ENCODE data around the gene NFU1.

Gene NFU1

DNA sequence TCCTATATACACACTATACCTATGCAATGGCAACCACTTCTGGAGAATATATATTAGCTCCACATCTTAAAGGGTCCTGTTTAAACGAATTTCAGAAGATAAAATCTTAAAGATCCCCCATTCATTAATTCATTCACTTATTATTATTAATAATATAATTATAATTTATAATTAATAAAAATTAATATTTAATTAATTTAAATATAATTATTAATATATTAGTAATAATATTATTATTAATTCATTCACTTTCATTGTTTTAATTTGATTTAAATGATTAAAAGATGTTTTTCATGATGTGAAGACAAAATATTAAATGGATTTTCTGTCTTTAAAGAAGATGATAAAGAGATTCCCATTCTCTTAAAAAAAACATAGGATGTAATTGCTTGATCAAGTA lies 21.1 kb downstream of the NFU1 start:
- Histone ChIP-seq H3K4me2 (ENCODE audit: insufficient read depth, low read length) (no peak overlapping the region), H3K4me3 (ENCODE audit: low read depth in 1 of 2, low read length in 2 of 2) (no peak overlapping the region), H3K4me1 (ENCODE audit: insufficient read depth, low read length) (no peaks in the 10 kb centered on the region), H3K9me3 (ENCODE audit: insufficient read depth, low read length, severe bottlenecking) (no peaks in the 10 kb centered on the region), H3K79me2 (ENCODE audit: insufficient read depth, low read length) (no peaks in the 10 kb centered on the region), H3K27me3 (ENCODE audit: insufficient read depth, low read length, poor library complexity) (no peaks in the 10 kb centered on the region), H2AFZ (ENCODE audit: low read depth, low read length) (no peak overlapping the region), H3K27ac (ENCODE audit: low read length) (no peak overlapping the region), H3K36me3 (ENCODE audit: insufficient read depth, low read length) (peaks cover 51% of the 10 kb centered on the region), H4K20me1 (ENCODE audit: insufficient read depth, low read length) (no peaks in the 10 kb centered on the region), H3K9ac (ENCODE audit: low read depth, low read length) (no peak overlapping the region)
- ATAC-seq (ENCODE audit: insufficient read depth, low read depth): no peak
- no peak for DNase-seq
- no peak for TF ChIP-seq EZH2 (IDR thresholded peaks at IDR 0.05; ENCODE audit: borderline replicate concordance, low read depth, low read length, severe bottlenecking)
- TF ChIP-seq, protein P1, sequence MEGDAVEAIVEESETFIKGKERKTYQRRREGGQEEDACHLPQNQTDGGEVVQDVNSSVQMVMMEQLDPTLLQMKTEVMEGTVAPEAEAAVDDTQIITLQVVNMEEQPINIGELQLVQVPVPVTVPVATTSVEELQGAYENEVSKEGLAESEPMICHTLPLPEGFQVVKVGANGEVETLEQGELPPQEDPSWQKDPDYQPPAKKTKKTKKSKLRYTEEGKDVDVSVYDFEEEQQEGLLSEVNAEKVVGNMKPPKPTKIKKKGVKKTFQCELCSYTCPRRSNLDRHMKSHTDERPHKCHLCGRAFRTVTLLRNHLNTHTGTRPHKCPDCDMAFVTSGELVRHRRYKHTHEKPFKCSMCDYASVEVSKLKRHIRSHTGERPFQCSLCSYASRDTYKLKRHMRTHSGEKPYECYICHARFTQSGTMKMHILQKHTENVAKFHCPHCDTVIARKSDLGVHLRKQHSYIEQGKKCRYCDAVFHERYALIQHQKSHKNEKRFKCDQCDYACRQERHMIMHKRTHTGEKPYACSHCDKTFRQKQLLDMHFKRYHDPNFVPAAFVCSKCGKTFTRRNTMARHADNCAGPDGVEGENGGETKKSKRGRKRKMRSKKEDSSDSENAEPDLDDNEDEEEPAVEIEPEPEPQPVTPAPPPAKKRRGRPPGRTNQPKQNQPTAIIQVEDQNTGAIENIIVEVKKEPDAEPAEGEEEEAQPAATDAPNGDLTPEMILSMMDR (IDR thresholded peaks at IDR 0.05; ENCODE audit: borderline replicate concordance, extremely low read depth, low read length, poor library complexity, severe bottlenecking): no peak

DNA sequence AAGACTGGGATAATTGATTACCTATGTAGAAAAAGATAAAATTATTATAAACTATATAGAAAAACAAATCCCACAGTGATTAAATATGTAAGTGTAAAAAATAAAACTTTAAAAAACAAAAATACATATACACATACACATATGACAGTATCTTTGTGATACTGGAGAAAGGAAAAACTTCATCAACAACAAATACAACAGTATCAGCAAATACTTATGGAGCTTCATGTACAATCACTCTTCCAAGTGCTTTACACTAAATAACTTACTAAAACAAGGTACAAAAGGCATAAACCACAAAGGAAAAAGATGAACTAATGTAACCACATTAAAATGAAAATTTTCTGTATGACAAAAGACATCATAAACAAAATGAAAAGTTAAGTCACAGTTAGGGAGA lies 26.1 kb downstream of the NFU1 start:
- Histone ChIP-seq H3K27me3 (ENCODE audit: insufficient read depth, low read length, poor library complexity) (no peaks in the 10 kb centered on the region), H3K4me2 (ENCODE audit: insufficient read depth, low read length) (no peak overlapping the region), H2AFZ (ENCODE audit: low read depth, low read length) (no peak overlapping the region), H3K4me3 (ENCODE audit: low read depth in 1 of 2, low read length in 2 of 2) (no peak overlapping the region), H3K9me3 (ENCODE audit: insufficient read depth, low read length, severe bottlenecking) (no peaks in the 10 kb centered on the region), H3K27ac (ENCODE audit: low read length) (no peak overlapping the region), H3K36me3 (ENCODE audit: insufficient read depth, low read length) (peaks cover 47% of the 10 kb centered on the region), H3K9ac (ENCODE audit: low read depth, low read length) (no peak overlapping the region), H4K20me1 (ENCODE audit: insufficient read depth, low read length) (no peaks in the 10 kb centered on the region), H3K4me1 (ENCODE audit: insufficient read depth, low read length) (no peaks in the 10 kb centered on the region), H3K79me2 (ENCODE audit: insufficient read depth, low read length) (no peaks in the 10 kb centered on the region)
- TF ChIP-seq, protein P1 (IDR thresholded peaks at IDR 0.05; ENCODE audit: borderline replicate concordance, extremely low read depth, low read length, poor library complexity, severe bottlenecking): no peak
- no peak for TF ChIP-seq EZH2 (IDR thresholded peaks at IDR 0.05; ENCODE audit: borderline replicate concordance, low read depth, low read length, severe bottlenecking)
- ATAC-seq (ENCODE audit: insufficient read depth, low read depth) (no peak), DNase-seq (no peak)

DNA sequence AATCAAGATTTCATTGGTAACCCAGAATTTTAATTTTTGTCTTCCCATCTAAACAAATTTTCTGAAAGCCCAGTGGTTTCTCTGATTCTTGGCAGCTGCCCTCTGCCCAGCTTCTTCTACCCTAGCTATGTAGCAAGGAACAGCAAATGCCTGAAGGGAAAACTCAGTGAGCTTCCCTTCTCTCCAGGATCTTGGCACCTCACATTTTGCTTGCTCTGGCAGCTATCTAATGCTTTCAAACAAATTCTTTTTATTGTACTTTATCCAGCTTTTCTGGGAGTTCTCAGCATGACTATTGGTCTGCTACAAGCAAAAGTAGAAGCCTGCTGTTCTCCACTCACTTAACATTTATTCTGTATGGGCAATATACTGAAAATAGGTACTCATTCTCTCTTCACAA lies 31.9 kb downstream of the NFU1 start:
- Histone ChIP-seq H3K27me3 (ENCODE audit: insufficient read depth, low read length, poor library complexity) (no peaks in the 10 kb centered on the region), H2AFZ (ENCODE audit: low read depth, low read length) (no peak overlapping the region), H3K9ac (ENCODE audit: low read depth, low read length) (no peak overlapping the region), H3K4me3 (ENCODE audit: low read depth in 1 of 2, low read length in 2 of 2) (no peak overlapping the region), H3K79me2 (ENCODE audit: insufficient read depth, low read length) (no peaks in the 10 kb centered on the region), H3K27ac (ENCODE audit: low read length) (no peak overlapping the region), H3K36me3 (ENCODE audit: insufficient read depth, low read length) (peaks cover 57% of the 10 kb centered on the region), H3K9me3 (ENCODE audit: insufficient read depth, low read length, severe bottlenecking) (peaks cover 12% of the 10 kb centered on the region), H4K20me1 (ENCODE audit: insufficient read depth, low read length) (no peaks in the 10 kb centered on the region), H3K4me2 (ENCODE audit: insufficient read depth, low read length) (no peak overlapping the region), H3K4me1 (ENCODE audit: insufficient read depth, low read length) (no peaks in the 10 kb centered on the region)
- DNase-seq: no peak
- no peak for ATAC-seq (ENCODE audit: insufficient read depth, low read depth)
- TF ChIP-seq EZH2 (IDR thresholded peaks at IDR 0.05; ENCODE audit: borderline replicate concordance, low read depth, low read length, severe bottlenecking): no peak
- TF ChIP-seq, protein P1 (IDR thresholded peaks at IDR 0.05; ENCODE audit: borderline replicate concordance, extremely low read depth, low read length, poor library complexity, severe bottlenecking): no peak

DNA sequence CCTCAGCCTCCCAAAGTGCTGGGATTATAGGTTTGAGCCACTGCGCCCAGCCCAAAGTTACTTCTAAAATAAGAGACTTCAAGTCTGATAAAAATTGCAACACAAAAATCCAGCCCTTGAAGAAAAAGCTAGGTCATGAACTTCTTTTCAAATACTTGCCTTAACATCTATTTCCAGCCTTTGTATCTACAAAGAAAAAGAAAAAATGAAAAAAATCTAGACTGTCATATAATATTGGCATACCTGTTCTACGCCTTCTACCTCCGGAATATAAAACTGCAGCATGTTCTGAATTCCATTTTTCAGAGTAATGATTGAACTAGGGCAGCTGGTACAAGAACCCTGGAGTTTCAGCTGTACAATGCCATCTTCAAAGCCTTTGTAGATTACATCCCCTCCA lies 37.1 kb downstream of the NFU1 start:
- Histone ChIP-seq H3K27me3 (ENCODE audit: insufficient read depth, low read length, poor library complexity) (no peaks in the 10 kb centered on the region), H4K20me1 (ENCODE audit: insufficient read depth, low read length) (no peaks in the 10 kb centered on the region), H3K9me3 (ENCODE audit: insufficient read depth, low read length, severe bottlenecking) (peaks cover 11% of the 10 kb centered on the region), H3K36me3 (ENCODE audit: insufficient read depth, low read length) (peaks cover 63% of the 10 kb centered on the region), H3K79me2 (ENCODE audit: insufficient read depth, low read length) (no peaks in the 10 kb centered on the region), H3K4me1 (ENCODE audit: insufficient read depth, low read length) (no peaks in the 10 kb centered on the region), H3K4me3 (ENCODE audit: low read depth in 1 of 2, low read length in 2 of 2) (no peak overlapping the region), H3K9ac (ENCODE audit: low read depth, low read length) (no peak overlapping the region), H2AFZ (ENCODE audit: low read depth, low read length) (no peak overlapping the region), H3K27ac (ENCODE audit: low read length) (no peak overlapping the region), H3K4me2 (ENCODE audit: insufficient read depth, low read length) (no peak overlapping the region)
- DNase-seq: no peak
- no peak for ATAC-seq (ENCODE audit: insufficient read depth, low read depth)
- TF ChIP-seq EZH2 (IDR thresholded peaks at IDR 0.05; ENCODE audit: borderline replicate concordance, low read depth, low read length, severe bottlenecking): no peak
- TF ChIP-seq, protein P1 (IDR thresholded peaks at IDR 0.05; ENCODE audit: borderline replicate concordance, extremely low read depth, low read length, poor library complexity, severe bottlenecking): no peak
